BJ (cell line): Measurements from ENCODE around the gene TAF6. TPM values are rescaled to one million over a fixed set of nuclear protein-coding genes. Genes with fewer than 3 reads are reported as not detected.

Experiments
- CTCF ChIA-PET: fragments of 350-600 bp; formaldehyde crosslinking; extraction: SDS; loops from one replicate; lab custom pipeline; 2021; ENCODE audit warnings: antibody characterized with exemption, inconsistent platforms; lab: Yijun Ruan, JAX
- POLR2A ChIA-PET: fragments of 300-600 bp; sonication (Branson Sonifier 250); formaldehyde crosslinking; extraction: SDS; loops from one replicate; lab custom pipeline; 2021; ENCODE audit warnings: antibody characterized with exemption; lab: Charles Lee
- DNase-seq: peaks from one replicate; pipeline ENCODE4 v3.0.0-alpha.2; 2011; ENCODE audit warnings: low read depth
- H3K27me3 ChIP-seq: 2 replicates; pipeline ENCODE4 v1.6.0; 2011; ENCODE audit warnings: low read length; ENCODE audit not compliant: control insufficient read depth, insufficient read depth
- H3K36me3 ChIP-seq: 2 replicates; pipeline ENCODE4 v1.5.1; 2011; ENCODE audit warnings: low read length; ENCODE audit not compliant: control insufficient read depth, insufficient read depth
- H3K4me3 ChIP-seq: 2 replicates; pipeline ENCODE4 v1.5.1; 2011; ENCODE audit warnings: low read depth, mild to moderate bottlenecking, control low read depth, low read length
- CTCF ChIP-seq: IDR thresholded peaks from 2 replicates; pipeline ENCODE4 v1.5.1; 2011; ENCODE audit warnings: low read depth, mild to moderate bottlenecking, control low read depth, inconsistent platforms, low read length, moderate library complexity; ENCODE audit not compliant: insufficient read depth
- polyA plus RNA-seq: library from polyadenylated mRNA; depleted of rRNA; stranded (reverse); fragments of >200 nt; gene quantifications from 2 replicates; pipeline ENCODE4 v1.2.3, GENCODE V29; 2011

Gene TAF6
- polyA plus RNA-seq, 1 experiment, result 39.5 TPM

- POLR2A ChIA-PET, result no interaction called here
- CTCF ChIA-PET, result no interaction called here
- no peak overlapping the region for H3K4me3 ChIP-seq
- H3K36me3 ChIP-seq, result peaks cover 41% of the 10 kb centered on the region
- H3K27me3 ChIP-seq, result no peaks in the 10 kb centered on the region
- no peak for TF ChIP-seq CTCF
- DNase-seq, result no peak
Observed at GRCh38 chr7:100090527-100091410, 28.4 kb downstream of the TAF6 start.

- Histone ChIP-seq H3K36me3 (peaks cover 34% of the 10 kb centered on the region), H3K27me3 (no peaks in the 10 kb centered on the region), H3K4me3 (peak overlapping the region; percentile 89)
- no peak for DNase-seq
- POLR2A ChIA-PET, result interaction anchor here (0.5 kb wide), 1 partner anchor 96 kb away, joined by 22 read pairs; no protein-coding TSS in a partner anchor
- TF ChIP-seq CTCF, result no peak
- CTCF ChIA-PET, result interaction anchor here (0.6 to 1.3 kb wide), 3 partner anchors 10 to 355 kb away, joined by 3 to 6 read pairs (median 3); no protein-coding TSS in a partner anchor
Observed at GRCh38 chr7:100089458-100090196, 29.5 kb downstream of the TAF6 start.

- no peak for DNase-seq
- no peak for TF ChIP-seq CTCF
- H3K27me3 ChIP-seq, result no peaks in the 10 kb centered on the region
- H3K36me3 ChIP-seq, result peaks cover 30% of the 10 kb centered on the region
- CTCF ChIA-PET, result interaction anchor here (0.8 to 1.3 kb wide), 4 partner anchors 11 to 90 kb away, joined by 3 to 6 read pairs (median 4); no protein-coding TSS in a partner anchor
- H3K4me3 ChIP-seq, result peak within 1 kb of the TSS; percentile 89
- POLR2A ChIA-PET, result interaction anchor here (0.6 to 0.8 kb wide), 2 partner anchors 12 to 89 kb away, joined by 3 to 8 read pairs; partner anchors contain the start of gene STAG3
Observed at GRCh38 chr7:100088621-100089457, 30.3 kb downstream of the TAF6 start, which contains the start of gene COPS6. Gene COPS6 (plus strand): TSS chr7:100088969. CDS start chr7:100088991, 22 bp downstream.

- H3K4me3 ChIP-seq, result peak overlapping the region; percentile 89
- TF ChIP-seq CTCF, result no peak
- H3K27me3 ChIP-seq, result no peaks in the 10 kb centered on the region
- POLR2A ChIA-PET, result interaction anchor here (0.6 to 0.8 kb wide), 2 partner anchors 12 to 89 kb away, joined by 3 to 8 read pairs; partner anchors contain the start of gene STAG3
- H3K36me3 ChIP-seq, result peaks cover 23% of the 10 kb centered on the region
- CTCF ChIA-PET, result interaction anchor here (0.8 to 1.2 kb wide), 2 partner anchors 11 to 14 kb away, joined by 3 to 4 read pairs; no protein-coding TSS in a partner anchor
- DNase-seq, result no peak
Observed at GRCh38 chr7:100088095-100088620, 31.0 kb downstream of the TAF6 start.
